ENCODE measurements around the gene TFF3.

The TFF3 gene

GRCh38 chr21:42343101-42343500, 27.9 kb upstream of the TFF3 start:
- no peak overlapping the region for H3K4me2 ChIP-seq (ENCODE audit: low read depth, low read length, poor library complexity, severe bottlenecking)
- H3K27me3 ChIP-seq (ENCODE audit: low read length), result no peaks in the 10 kb centered on the region
- no peaks in the 10 kb centered on the region for H3K9me2 ChIP-seq (replicated peaks; ENCODE audit: insufficient read depth, low read length)
- TF ChIP-seq CTCF (IDR thresholded peaks at IDR 0.05; ENCODE audit: insufficient read depth, low read length, poor library complexity, severe bottlenecking) (no peak), EZH2phosphoT487 (conservative IDR thresholded peaks at IDR 0.05; ENCODE audit: low read length) (no peak)
- H2AFZ ChIP-seq (ENCODE audit: low read depth, low read length, severe bottlenecking), result no peak overlapping the region
- H3K9ac ChIP-seq (ENCODE audit: low read length), result no peak overlapping the region
- H3F3A ChIP-seq (ENCODE audit: insufficient read depth), result no peaks in the 10 kb centered on the region
- H3K36me3 ChIP-seq (ENCODE audit: low read length), result no peaks in the 10 kb centered on the region
- no peak overlapping the region for H3K27ac ChIP-seq (ENCODE audit: low read depth, low read length)
- no peaks in the 10 kb centered on the region for H3K79me2 ChIP-seq (ENCODE audit: insufficient read depth, low read length)
- H3K9me3 ChIP-seq (ENCODE audit: insufficient read depth, low read length), result no peaks in the 10 kb centered on the region
- no peaks in the 10 kb centered on the region for H4K20me1 ChIP-seq (ENCODE audit: low read depth, low read length)
- no peak overlapping the region for H3K4me3 ChIP-seq (ENCODE audit: insufficient read depth, low read length, poor library complexity, severe bottlenecking)

- H3K9me3 ChIP-seq (ENCODE audit: insufficient read depth, low read length), result no peaks in the 10 kb centered on the region
- no peak overlapping the region for H3K9ac ChIP-seq (ENCODE audit: low read length)
- H3K27me3 ChIP-seq (ENCODE audit: low read length), result no peaks in the 10 kb centered on the region
- no peak overlapping the region for H3K4me3 ChIP-seq (ENCODE audit: insufficient read depth, low read length, poor library complexity, severe bottlenecking)
- no peaks in the 10 kb centered on the region for H4K20me1 ChIP-seq (ENCODE audit: low read depth, low read length)
- H2AFZ ChIP-seq (ENCODE audit: low read depth, low read length, severe bottlenecking), result no peak overlapping the region
- no peaks in the 10 kb centered on the region for H3K36me3 ChIP-seq (ENCODE audit: low read length)
- no peaks in the 10 kb centered on the region for H3F3A ChIP-seq (ENCODE audit: insufficient read depth)
- no peak overlapping the region for H3K27ac ChIP-seq (ENCODE audit: low read depth, low read length)
- no peak for TF ChIP-seq EZH2phosphoT487 (conservative IDR thresholded peaks at IDR 0.05; ENCODE audit: low read length)
- no peak for TF ChIP-seq CTCF (IDR thresholded peaks at IDR 0.05; ENCODE audit: insufficient read depth, low read length, poor library complexity, severe bottlenecking)
- H3K9me2 ChIP-seq (replicated peaks; ENCODE audit: insufficient read depth, low read length), result no peaks in the 10 kb centered on the region
- H3K4me2 ChIP-seq (ENCODE audit: low read depth, low read length, poor library complexity, severe bottlenecking), result no peak overlapping the region
- H3K79me2 ChIP-seq (ENCODE audit: insufficient read depth, low read length), result no peaks in the 10 kb centered on the region
These were observed 26.8 kb upstream of the TFF3 start for GRCh38 chr21:42341776-42342542.

GRCh38 chr21:42340187-42341050, 25.2 kb upstream of the TFF3 start:
- no peaks in the 10 kb centered on the region for H3K79me2 ChIP-seq (ENCODE audit: insufficient read depth, low read length)
- H2AFZ ChIP-seq (ENCODE audit: low read depth, low read length, severe bottlenecking), result no peak overlapping the region
- no peak for TF ChIP-seq CTCF (IDR thresholded peaks at IDR 0.05; ENCODE audit: insufficient read depth, low read length, poor library complexity, severe bottlenecking)
- TF ChIP-seq EZH2phosphoT487 (conservative IDR thresholded peaks at IDR 0.05; ENCODE audit: low read length), result no peak
- H3K9ac ChIP-seq (ENCODE audit: low read length), result no peak overlapping the region
- H3K4me2 ChIP-seq (ENCODE audit: low read depth, low read length, poor library complexity, severe bottlenecking), result no peak overlapping the region
- H3K9me2 ChIP-seq (replicated peaks; ENCODE audit: insufficient read depth, low read length), result no peaks in the 10 kb centered on the region
- H3K27me3 ChIP-seq (ENCODE audit: low read length), result no peaks in the 10 kb centered on the region
- H4K20me1 ChIP-seq (ENCODE audit: low read depth, low read length), result no peaks in the 10 kb centered on the region
- H3F3A ChIP-seq (ENCODE audit: insufficient read depth), result no peaks in the 10 kb centered on the region
- H3K36me3 ChIP-seq (ENCODE audit: low read length), result no peaks in the 10 kb centered on the region
- no peaks in the 10 kb centered on the region for H3K9me3 ChIP-seq (ENCODE audit: insufficient read depth, low read length)
- no peak overlapping the region for H3K4me3 ChIP-seq (ENCODE audit: insufficient read depth, low read length, poor library complexity, severe bottlenecking)
- H3K27ac ChIP-seq (ENCODE audit: low read depth, low read length), result no peak overlapping the region

Data from SU-DHL-6 (cell line).